IMR-90 (cell line): Measurements from ENCODE around the gene GPR15LG. TPM values are rescaled to one million over a fixed set of nuclear protein-coding genes. Genes with fewer than 3 reads are reported as not detected.

Experiments used
- ATAC-seq: fragments of 200-7000 bp; cut with Tn5 transposase; 2 replicates; pipeline ENCODE4 v1.9.1; 2020; ENCODE audit warnings: low read depth, mild to moderate bottlenecking, moderate library complexity
- BruUV-seq: library from RNA; stranded (reverse); fragments of 400-500 nt; replicated peaks from 2 replicates; lab custom pipeline; 2021; lab: Mats Ljungman, UMichigan
- CTCF ChIA-PET: fragments of 300-600 bp; formaldehyde crosslinking; extraction: SDS; loops from one replicate; lab custom pipeline; 2021; ENCODE audit warnings: antibody characterized with exemption; lab: Yijun Ruan, JAX
- POLR2A ChIA-PET: fragments of 300-600 bp; sonication (Branson Sonifier 250); formaldehyde crosslinking; loops from one replicate; lab custom pipeline; 2022; ENCODE audit warnings: antibody characterized with exemption; ENCODE audit not compliant: unreplicated experiment; lab: Charles Lee
- DNase-seq: peaks from one replicate; pipeline ENCODE4 v3.0.0; 2013
- H2AFZ ChIP-seq: replicated peaks from 2 replicates; pipeline ENCODE3; 2013; ENCODE audit warnings: low read length, mild to moderate bottlenecking; ENCODE audit not compliant: poor library complexity
- H2AK5ac ChIP-seq: 2 replicates; pipeline ENCODE4 v1.6.1; 2013; ENCODE audit warnings: low read depth, low read length, inconsistent platforms
- H2AK9ac ChIP-seq: replicated peaks from 2 replicates; pipeline ENCODE3; 2013; ENCODE audit warnings: mild to moderate bottlenecking, low read depth, low read length, moderate library complexity; ENCODE audit not compliant: poor library complexity
- H2BK120ac ChIP-seq: 2 replicates; pipeline ENCODE4 v1.6.1; 2013; ENCODE audit warnings: low read depth, low read length, inconsistent platforms
- H2BK15ac ChIP-seq: 3 replicates; pipeline ENCODE4 v1.6.1; 2013; ENCODE audit warnings: low read depth, low read length, inconsistent platforms
- H2BK20ac ChIP-seq: 2 replicates; pipeline ENCODE4 v1.6.1; 2013; ENCODE audit warnings: low read depth, mild to moderate bottlenecking, inconsistent platforms, low read length, moderate library complexity
- H2BK5ac ChIP-seq: 2 replicates; pipeline ENCODE4 v1.6.1; 2013; ENCODE audit warnings: mild to moderate bottlenecking, low read depth, low read length, inconsistent platforms; ENCODE audit not compliant: poor library complexity, severe bottlenecking
- H3K14ac ChIP-seq: replicated peaks from 2 replicates; pipeline ENCODE4 v1.6.1; 2013; ENCODE audit warnings: low read depth, low read length, inconsistent platforms
- H3K18ac ChIP-seq: 2 replicates; pipeline ENCODE4 v1.6.1; 2013; ENCODE audit warnings: low read depth, low read length, control low read depth
- H3K23ac ChIP-seq: 2 replicates; pipeline ENCODE4 v1.6.1; 2013; ENCODE audit warnings: low read depth, low read length, inconsistent platforms
- H3K27ac ChIP-seq: 2 replicates; pipeline ENCODE4 v1.5.1; 2013; ENCODE audit warnings: mild to moderate bottlenecking, control low read depth, low read length; ENCODE audit not compliant: insufficient read depth
- H3K27me3 ChIP-seq: 2 replicates; pipeline ENCODE4 v1.6.1; 2013; ENCODE audit warnings: low read length; ENCODE audit not compliant: control insufficient read depth, insufficient read depth
- H3K36me3 ChIP-seq: 2 replicates; pipeline ENCODE4 v1.6.1; 2013; ENCODE audit warnings: low read length, mixed read lengths; ENCODE audit not compliant: control insufficient read depth, insufficient read depth
- H3K4ac ChIP-seq: 2 replicates; pipeline ENCODE4 v1.6.1; 2013; ENCODE audit warnings: low read depth, low read length, inconsistent platforms
- H3K4me1 ChIP-seq: 2 replicates; pipeline ENCODE4 v1.6.1; 2013; ENCODE audit warnings: low read length, mixed read lengths; ENCODE audit not compliant: control insufficient read depth, insufficient read depth
- H3K4me2 ChIP-seq: 2 replicates; pipeline ENCODE4 v1.6.1; 2013; ENCODE audit warnings: low read depth, mild to moderate bottlenecking, control low read depth, low read length, moderate library complexity
- H3K4me3 ChIP-seq: 2 replicates; pipeline ENCODE4 v1.5.1; 2013; ENCODE audit warnings: low read depth, mild to moderate bottlenecking, control low read depth, low read length, moderate library complexity; ENCODE audit not compliant: insufficient read depth
- H3K56ac ChIP-seq: 2 replicates; pipeline ENCODE4 v1.6.1; 2013; ENCODE audit warnings: low read length, inconsistent platforms; ENCODE audit not compliant: insufficient read depth; ENCODE audit errors: extremely low read depth
- H3K79me1 ChIP-seq, 2 experiments: 2 replicates each; pipeline ENCODE4 v1.6.1; 2013; ENCODE audit warnings: low read length in 2 of 2, inconsistent platforms in 1 of 2, low read depth in 1 of 2
- H3K9ac ChIP-seq: 2 replicates; pipeline ENCODE4 v1.6.1; 2013; ENCODE audit warnings: low read depth, low read length, control low read depth
- H3K9me1 ChIP-seq: 2 replicates; pipeline ENCODE4 v1.6.1; 2013; ENCODE audit warnings: low read length, inconsistent platforms; ENCODE audit not compliant: insufficient read depth
- H3K9me3 ChIP-seq: 2 replicates; pipeline ENCODE4 v1.6.1; 2013; ENCODE audit warnings: low read length; ENCODE audit not compliant: control insufficient read depth, insufficient read depth
- H4K20me1 ChIP-seq: 2 replicates; pipeline ENCODE4 v1.6.1; 2013; ENCODE audit warnings: low read length, inconsistent platforms; ENCODE audit not compliant: insufficient read depth
- H4K5ac ChIP-seq: 2 replicates; pipeline ENCODE4 v1.6.1; 2013; ENCODE audit warnings: mild to moderate bottlenecking, low read depth, low read length, control low read depth
- H4K8ac ChIP-seq, 2 experiments: 2 replicates each; pipeline ENCODE4 v1.6.1; 2013; ENCODE audit warnings: low read depth in 2 of 2, low read length in 2 of 2, control low read depth in 1 of 2, inconsistent platforms in 1 of 2
- H4K91ac ChIP-seq: 2 replicates; pipeline ENCODE4 v1.6.1; 2013; ENCODE audit warnings: low read depth, low read length, inconsistent platforms; ENCODE audit not compliant: insufficient read depth
- BHLHE40 ChIP-seq: fragments of 150-350 bp; IDR thresholded peaks from 2 replicates; pipeline ENCODE4 v1.6.1; 2016; ENCODE audit warnings: mild to moderate bottlenecking, low read depth, low read length
- CEBPB ChIP-seq: IDR thresholded peaks from 2 replicates; pipeline ENCODE4 v1.6.1; 2012; ENCODE audit warnings: low read depth, low read length, improper control_type of control experiment
- ELK1 ChIP-seq: fragments of 150-350 bp; IDR thresholded peaks from 2 replicates; pipeline ENCODE4 v1.6.1; 2016; ENCODE audit warnings: low read depth, mild to moderate bottlenecking, low read length, moderate library complexity, borderline replicate concordance
- FOS ChIP-seq: fragments of 150-350 bp; IDR thresholded peaks from 2 replicates; pipeline ENCODE4 v1.6.1; 2016; ENCODE audit warnings: low read depth, low read length
- MAFK ChIP-seq: IDR thresholded peaks from 2 replicates; pipeline ENCODE4 v1.6.1; 2012; ENCODE audit warnings: low read depth, low read length, improper control_type of control experiment
- MXI1 ChIP-seq: IDR thresholded peaks from 2 replicates; pipeline ENCODE4 v1.6.1; 2012; ENCODE audit warnings: low read depth, mild to moderate bottlenecking, low read length, moderate library complexity, borderline replicate concordance
- POLR2A ChIP-seq: IDR thresholded peaks from 2 replicates; pipeline ENCODE4 v1.6.1; 2012; ENCODE audit warnings: mild to moderate bottlenecking, low read depth, low read length
- RAD21 ChIP-seq: IDR thresholded peaks from 2 replicates; pipeline ENCODE4 v1.6.1; 2012; ENCODE audit warnings: low read length, improper control_type of control experiment
- SMC3 ChIP-seq: fragments of 150-350 bp; IDR thresholded peaks from 2 replicates; pipeline ENCODE4 v1.6.1; 2016; ENCODE audit warnings: low read depth, mild to moderate bottlenecking, antibody characterized with exemption, low read length, moderate library complexity
- USF2 ChIP-seq: fragments of 150-350 bp; IDR thresholded peaks from 2 replicates; pipeline ENCODE4 v1.6.1; 2017; ENCODE audit warnings: mild to moderate bottlenecking, antibody characterized with exemption, low read length, low read depth
- WGBS, 2 experiments: methylation state at CpG; one replicate each; pipeline versions ENCODE4 v1.1.5 to v1.1.7; 2013; ENCODE audit warnings: missing lambda C conversion rate in 2 of 2; ENCODE audit not compliant: insufficient read length in 1 of 2; ENCODE audit errors: extremely low coverage in 2 of 2; 5-methylcytosine and 5-hydroxymethylcytosine counted together
- dilution Hi-C: fragments of 300-500 bp; cut with HindIII; formaldehyde crosslinking; loops from one replicate; pipeline ENCODE4 v1.14.3; 2018; ENCODE audit warnings: low sequenced_read_pairs; ENCODE audit not compliant: unreplicated experiment
- in situ Hi-C: fragments of 300-500 bp; cut with MboI; formaldehyde crosslinking; loops from 3 replicates; pipeline ENCODE4 v1.14.3; 2019; ENCODE audit warnings: low sequenced_read_pairs, inconsistent platforms, mixed read lengths
- intact Hi-C: fragments of 100-400 bp; cut with micrococcal nuclease; formaldehyde crosslinking; loops from 2 replicates; pipeline ENCODE4 v1.10.0; 2022
- polyA plus RNA-seq, 3 experiments: library from polyadenylated mRNA; depleted of rRNA; stranded (reverse); fragments of >200 nt; gene quantifications; 2 replicates each; pipeline ENCODE4 v1.2.3, GENCODE V29; 2012; ENCODE audit warnings: low replicate concordance in 1 of 3
- total RNA-seq: library from RNA; depleted of rRNA; stranded (reverse); fragments of >200 nt; gene quantifications from 2 replicates; pipeline ENCODE4 v1.2.3, GENCODE V29; 2012

The GPR15LG gene
- total and polyA plus RNA-seq, 2 of the 4 experiments (the other 2 are of a cell fraction): not detected

- Histone ChIP-seq H3K27me3 (no peaks in the 10 kb centered on the region), H2AFZ (peak overlapping the region; percentile 88), H3K23ac (no peak overlapping the region), H3K4me2 (peak overlapping the region; percentile 68), H3K56ac (peak overlapping the region; percentile 62), H3K4me1 (peaks cover 4% of the 10 kb centered on the region), H3K4ac (peak overlapping the region; percentile 44), H3K9me1 (no peaks in the 10 kb centered on the region), H2BK20ac (peak overlapping the region; percentile 57), H3K79me1 (peaks cover 11 to 18% of the 10 kb centered on the region in 2 experiments), H3K18ac (peak overlapping the region; percentile 21), H3K9ac (peak overlapping the region; percentile 36), H3K14ac (peak overlapping the region; percentile 67), H4K91ac (peak overlapping the region; percentile 20; the same call in 1 of the 2 replicates), H2AK9ac (peak overlapping the region; percentile 11), H4K20me1 (no peaks in the 10 kb centered on the region), H2BK120ac (peak overlapping the region; percentile 52; the same call in 1 of the 2 replicates), H2BK5ac (peak overlapping the region; percentile 25), H3K36me3 (peaks cover 2% of the 10 kb centered on the region), H4K8ac (peak overlapping the region; percentile 99 to 100), H3K4me3 (peak overlapping the region; percentile 40), H3K27ac (peak overlapping the region; percentile 38; the same call in 1 of the 2 replicates), H3K9me3 (no peaks in the 10 kb centered on the region), H2BK15ac (peak overlapping the region; percentile 56; the same call in 1 of the 3 replicates), H2AK5ac (no peak overlapping the region), H4K5ac (peak overlapping the region; percentile 98)
- intact Hi-C loops (no loop called here), dilution Hi-C loops (no loop called here), in situ Hi-C loops (no loop called here)
- POLR2A ChIA-PET: interaction anchor here (1.0 kb wide), 1 partner anchor 11 kb away, joined by 3 read pairs; no protein-coding TSS in a partner anchor
- peak; percentile 22 for DNase-seq
- CTCF ChIA-PET: interaction anchor here (0.7 to 2.4 kb wide), 2 partner anchors 9 to 1433 kb away, joined by 3 to 11 read pairs; no protein-coding TSS in a partner anchor
- 0 out of 2 replicates have a peak, but pooled peaks have one; percentile 4 for ATAC-seq
- no TSS peak for BruUV-seq
- 100% methylated on average over 2 of the region's 20 CpGs; no CpG with 5 or more reads in 1 of the 2 experiments for WGBS, 2 experiments
- TF ChIP-seq MAFK (no peak), ELK1 (no peak), SMC3 (no peak), FOS (no peak), USF2 (no peak), POLR2A (no peak), BHLHE40 (no peak), RAD21 (no peak), CEBPB (no peak), MXI1 (no peak)
Observed at GRCh38 chr10:84138478-84139125, 35.0 kb upstream of the GPR15LG start.
